Activated CD8-positive, alpha-beta memory T cell treated with anti-CD3 and anti-CD28 coated beads, Interleukin-2, amount 10 ng/mL, durations not matched to agents 7 days and 5 days (primary cell): ENCODE results near the gene CDK16. TPM values are rescaled to one million over a fixed set of nuclear protein-coding genes. Genes with fewer than 3 reads are reported as not detected.

Source experiments
- total RNA-seq, 2 experiments: library from RNA; stranded (reverse); gene quantifications; one replicate each; pipeline ENCODE4 v1.2.3, GENCODE V29; 2021

The CDK16 gene
- total RNA-seq, 2 experiments from 2014 or later = 61.4 to 80.6 TPM

Other genes with a start within 250 kb of the CDK16 start
- not detected for gene RGN, start 140.2 kb upstream of the CDK16 start, total RNA-seq
- 10 to 100 TPM; 82.7 to 97.6 TPM for gene NDUFB11, start 74.0 kb upstream of the CDK16 start, total RNA-seq
- gene RBM10, start 73.5 kb upstream of the CDK16 start, total RNA-seq = 10 to 100 TPM; 64.9 to 65.6 TPM
- 100 to 1,000 TPM; 177 to 204 TPM for gene UBA1, start 24.9 kb upstream of the CDK16 start, total RNA-seq
- 10 to 100 TPM; 54.8 to 72.7 TPM for gene USP11, start 14.3 kb downstream of the CDK16 start, total RNA-seq
- gene ZNF157, start 151.9 kb downstream of the CDK16 start, total RNA-seq = under 1 TPM; 0.19 to 0.23 TPM